Pancreas (tissue), 10 donors: ENCODE measurements around the gene LUC7L. TPM values are rescaled to one million over a fixed set of nuclear protein-coding genes. Genes with fewer than 3 reads are reported as not detected.
A peak's percentile ranks its signal among the peaks of the same experiment; 100 is the strongest.

ENCODE experiments used
- ATAC-seq, 4 donors: fragments of 200-7000 bp; cut with Tn5 transposase; one replicate each; pipeline versions ENCODE4 v1.8.0 to v1.9.1; 2020; ENCODE audit warnings: mild to moderate bottlenecking in 4 of 4, moderate library complexity in 4 of 4
- DNase-seq, 6 donors: peaks; one replicate each; pipeline ENCODE4 v3.0.0-alpha.2; 2020
- FAIRE-seq: peaks from 2 replicates; lab custom pipeline; 2012; peaks lifted over from hg19 to GRCh38; lab: Jason Lieb, UNC
- H3K27ac ChIP-seq, 4 donors: fragments of 200-600 bp; sonication (generic); 1 replicate in 3 of 4; 2 replicates in 1 of 4; pipeline versions ENCODE4 v1.5.0 to v1.8.0; 2020
- H3K27me3 ChIP-seq, 4 donors: fragments of 200-600 bp; one replicate each; pipeline ENCODE4 v1.8.0; 2021
- H3K36me3 ChIP-seq, 3 donors: fragments of 200-600 bp; sonication (generic) in 1 of 3; one replicate each; pipeline versions ENCODE4 v1.5.0 to v1.8.0; 2020 to 2021
- H3K4me1 ChIP-seq, 3 donors: fragments of 200-600 bp; one replicate each; pipeline ENCODE4 v1.8.0; 2021
- H3K4me3 ChIP-seq, 4 donors: fragments of 200-600 bp; sonication (generic) in 2 of 4; one replicate each; pipeline versions ENCODE4 v1.5.0 to v1.8.0; 2020 to 2021
- H3K9me3 ChIP-seq, 4 donors: fragments of 200-600 bp; one replicate each; pipeline ENCODE4 v1.8.0; 2021
- WGBS, 2 donors: extraction: QIAGEN DNeasy Blood & Tissue Kit; methylation state at CpG; one replicate each; pipeline ENCODE4 v1.1.7; 2013; 5-methylcytosine and 5-hydroxymethylcytosine counted together
- intact Hi-C, 3 donors: fragments of 100-400 bp; cut with DNase I; formaldehyde crosslinking; loops; one replicate each; pipeline versions ENCODE4 v1.11.1 to v1.14.2; 2022
- polyA plus RNA-seq, 2 donors: library from polyadenylated mRNA; stranded (reverse); fragments of 200-250 nt; gene quantifications; one replicate each; pipeline ENCODE4 v1.2.3, GENCODE V29; 2013
- total RNA-seq, 6 donors: library from RNA; stranded (reverse); fragmentation: NEBNext Ultra II Directional in 4 of 6; extraction: Animal tissue kit (Norgen Biotek cat#: 25700) in 4 of 6; gene quantifications; one replicate each; pipeline versions ENCODE4 v1.2.1 to v1.2.4, GENCODE V29; 2021 to 2023
- TF ChIP-seq, protein P1 (sequence below), 4 donors: fragments of 200-600 bp; sonication (generic) in 3 of 4; IDR thresholded peaks; one replicate each; pipeline versions ENCODE4 v1.5.0 to v1.8.0; 2021; ENCODE audit warnings: antibody characterized with exemption in 4 of 4
- donor health status: healthy with polysubstance abuse.
- donor health status: DM: no; HTN: no; CAD: no; lungs with moderate emphysema.
- donor health status: DM: no; HTN: no; CAD: no.
- donor health status: control.
- donor health status: control.
- donor health status: Bipolar disorder and iron deficiency.
- donor health status: DM: yes; HTN: yes; CAD: no.
- donor health status: DM: no; HTN: no; CAD: no.
- donor health status: DM: no; HTN: no; CAD: no.
- donor health status: DM: yes; HTN: yes; CAD: no.

The LUC7L gene
- total and polyA plus RNA-seq, 8 donors = 20.6 to 333 (median 37.5) TPM

DNA sequence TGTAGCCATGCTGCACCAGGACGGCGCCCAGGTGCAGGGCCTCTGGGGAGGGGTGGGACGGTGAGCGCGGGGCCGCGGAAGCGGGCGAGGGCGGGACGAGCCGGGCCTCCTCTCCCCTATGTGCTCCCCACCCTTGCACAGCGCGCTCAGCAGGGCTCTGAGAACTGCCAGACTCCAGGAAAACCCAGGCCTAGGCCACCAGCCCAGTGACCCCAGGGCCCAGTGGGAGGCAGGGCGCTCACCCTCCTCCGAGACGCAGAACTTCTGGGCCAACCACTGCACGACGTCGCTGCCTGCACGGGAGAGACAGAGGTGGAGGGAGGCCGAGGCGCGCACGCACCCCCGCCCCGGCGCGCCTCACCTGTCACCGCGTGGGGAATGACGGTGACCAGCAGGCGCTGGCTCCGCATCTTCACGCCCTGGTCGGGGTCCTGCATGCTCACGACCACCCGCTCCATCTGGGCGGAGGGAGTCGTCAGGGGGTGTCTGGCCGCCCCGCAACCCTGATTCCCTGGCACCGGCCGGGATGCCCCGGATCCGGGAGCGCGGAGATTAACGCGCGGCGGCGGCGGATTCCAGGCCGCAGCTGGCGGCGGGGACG is 45.9 kb upstream of the LUC7L start:
- peak; percentile 6 to 28 (median 18) for ATAC-seq
- H3K9me3 ChIP-seq = no peaks in the 10 kb centered on the region
- intact Hi-C loops = loop anchor here in 1 of 3 donors (5.0 kb wide), 1 partner anchor 48 kb away; the partner anchor contains the start of gene LUC7L
- WGBS, 2 donors = 1 to 2% methylated on average over 29 to 58 of the region's 58 CpGs
- peak overlapping the region in 2 of 4 donors; percentile 36 to 53 for H3K4me3 ChIP-seq
- peaks cover 0 to 8% (median 6%) of the 10 kb centered on the region in 3 donors for H3K4me1 ChIP-seq
- TF ChIP-seq, protein P1, sequence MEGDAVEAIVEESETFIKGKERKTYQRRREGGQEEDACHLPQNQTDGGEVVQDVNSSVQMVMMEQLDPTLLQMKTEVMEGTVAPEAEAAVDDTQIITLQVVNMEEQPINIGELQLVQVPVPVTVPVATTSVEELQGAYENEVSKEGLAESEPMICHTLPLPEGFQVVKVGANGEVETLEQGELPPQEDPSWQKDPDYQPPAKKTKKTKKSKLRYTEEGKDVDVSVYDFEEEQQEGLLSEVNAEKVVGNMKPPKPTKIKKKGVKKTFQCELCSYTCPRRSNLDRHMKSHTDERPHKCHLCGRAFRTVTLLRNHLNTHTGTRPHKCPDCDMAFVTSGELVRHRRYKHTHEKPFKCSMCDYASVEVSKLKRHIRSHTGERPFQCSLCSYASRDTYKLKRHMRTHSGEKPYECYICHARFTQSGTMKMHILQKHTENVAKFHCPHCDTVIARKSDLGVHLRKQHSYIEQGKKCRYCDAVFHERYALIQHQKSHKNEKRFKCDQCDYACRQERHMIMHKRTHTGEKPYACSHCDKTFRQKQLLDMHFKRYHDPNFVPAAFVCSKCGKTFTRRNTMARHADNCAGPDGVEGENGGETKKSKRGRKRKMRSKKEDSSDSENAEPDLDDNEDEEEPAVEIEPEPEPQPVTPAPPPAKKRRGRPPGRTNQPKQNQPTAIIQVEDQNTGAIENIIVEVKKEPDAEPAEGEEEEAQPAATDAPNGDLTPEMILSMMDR (IDR thresholded peaks at IDR 0.05) = no peak
- H3K27me3 ChIP-seq = no peaks in the 10 kb centered on the region
- H3K36me3 ChIP-seq = no peaks in the 10 kb centered on the region
- no peak for FAIRE-seq
- H3K27ac ChIP-seq = no peak overlapping the region
- DNase-seq = peak in 4 of 6 donors; percentile 29 to 83 (median 58)

DNA sequence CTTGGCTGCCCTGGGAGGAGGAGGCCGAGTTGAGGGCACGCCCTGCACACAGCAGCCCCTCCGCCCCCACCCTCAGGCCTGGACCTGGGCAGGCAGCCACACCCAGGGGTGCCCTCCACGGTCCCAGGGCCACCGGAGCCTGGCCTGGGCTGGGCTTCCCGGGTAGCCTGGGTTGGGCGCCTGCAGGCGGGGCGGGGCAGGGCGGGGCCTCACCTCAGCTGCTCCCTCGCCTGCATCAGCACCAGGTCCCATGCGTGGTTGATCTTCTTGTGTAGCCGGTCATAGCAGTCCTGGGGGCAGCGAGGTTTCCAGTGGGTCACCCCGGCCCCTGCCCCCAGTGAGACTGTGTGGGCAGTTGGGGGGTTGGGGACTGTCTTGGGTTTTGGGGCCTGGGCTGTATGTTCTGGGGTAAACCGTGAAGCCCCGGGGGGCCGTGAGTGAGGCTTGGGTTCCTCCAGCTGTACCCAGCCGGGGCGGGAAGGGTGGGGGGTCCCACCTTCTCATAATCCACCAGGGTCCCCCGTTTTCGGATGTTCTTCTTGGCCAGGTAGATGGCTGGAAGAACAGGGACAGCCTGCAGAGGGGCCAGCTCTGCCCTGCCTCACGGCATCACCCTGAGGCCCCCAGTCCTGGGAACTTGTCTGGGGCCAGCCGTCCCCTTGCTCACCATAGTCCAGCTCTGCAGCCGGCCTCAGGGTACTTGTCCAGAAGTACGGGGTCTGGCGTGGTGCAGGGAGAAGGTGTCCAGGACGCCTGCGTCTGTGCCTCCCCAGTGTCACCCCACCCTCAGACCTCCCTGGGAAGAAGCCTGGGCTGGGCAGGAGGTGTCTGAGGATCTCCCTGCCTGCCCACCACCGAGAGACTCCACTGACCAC is 44.5 kb upstream of the LUC7L start:
- TF ChIP-seq, protein P1 (IDR thresholded peaks at IDR 0.05) = no peak
- H3K4me3 ChIP-seq = no peak overlapping the region
- DNase-seq (peak; percentile 56 to 83 (median 79)), FAIRE-seq (no peak), ATAC-seq (peak; percentile 44 to 61 (median 60))
- no peaks in the 10 kb centered on the region for H3K27me3 ChIP-seq
- H3K36me3 ChIP-seq = no peaks in the 10 kb centered on the region
- peaks cover 0 to 13% (median 13%) of the 10 kb centered on the region in 3 donors for H3K4me1 ChIP-seq
- intact Hi-C loops = no loop called here
- no peaks in the 10 kb centered on the region for H3K9me3 ChIP-seq
- H3K27ac ChIP-seq = no peak overlapping the region
- 44 to 47% methylated on average over 20 to 30 of the region's 30 CpGs for WGBS, 2 donors

DNA sequence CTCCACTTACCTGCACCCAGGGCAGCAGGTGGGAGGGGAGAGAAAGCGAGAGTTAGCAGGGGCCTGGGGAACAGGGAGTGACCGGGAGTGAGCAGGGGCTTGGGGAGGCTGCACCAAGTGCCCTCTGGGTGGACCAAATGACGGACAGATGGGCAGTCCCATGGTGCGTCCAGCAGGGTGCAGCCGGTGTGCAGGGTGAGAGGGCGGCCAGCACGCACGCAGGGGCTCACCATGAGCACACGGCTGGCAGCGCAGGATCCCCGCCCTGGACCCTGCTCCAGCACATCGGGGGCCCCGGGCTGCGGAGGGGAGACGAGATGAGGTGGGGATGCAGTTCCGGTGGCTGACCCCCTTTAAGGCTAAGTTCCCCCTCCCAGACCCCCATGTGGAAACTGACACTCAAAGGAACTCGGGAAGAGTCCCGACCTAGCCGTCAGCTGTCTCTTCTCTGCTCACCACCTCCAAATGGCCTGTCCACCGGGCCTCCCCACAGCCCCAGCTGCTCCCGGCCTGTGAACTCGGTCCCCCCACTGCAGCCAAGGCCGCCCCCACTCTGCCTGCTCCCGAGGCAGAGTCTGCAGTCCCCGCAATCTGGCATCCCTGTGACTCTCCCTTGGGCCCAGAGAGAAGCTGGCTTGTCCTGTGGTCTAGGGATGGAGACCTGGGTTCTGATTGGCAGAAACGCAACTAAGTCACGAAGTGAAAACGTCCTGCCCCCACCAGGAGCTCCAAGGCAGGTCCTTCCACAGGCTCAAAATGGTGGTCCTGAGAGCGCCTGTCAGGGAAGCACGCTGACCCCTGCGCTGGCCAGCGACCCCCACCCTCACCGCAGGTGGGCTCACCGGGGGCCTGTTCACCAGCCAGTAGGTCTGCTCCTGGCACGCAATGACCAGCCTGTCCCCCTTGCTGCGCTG is 43.6 kb upstream of the LUC7L start:
- FAIRE-seq (no peak), ATAC-seq (no peak), DNase-seq (peak in 3 of 6 donors; percentile 11 to 41 (median 22))
- Histone ChIP-seq H3K9me3 (no peaks in the 10 kb centered on the region), H3K4me1 (peaks cover 0 to 17% (median 13%) of the 10 kb centered on the region in 3 donors), H3K4me3 (no peak overlapping the region), H3K27ac (no peak overlapping the region), H3K27me3 (no peaks in the 10 kb centered on the region), H3K36me3 (no peaks in the 10 kb centered on the region)
- TF ChIP-seq, protein P1 (IDR thresholded peaks at IDR 0.05) = no peak
- 67 to 73% methylated on average over 35 to 36 of the region's 36 CpGs for WGBS, 2 donors
- intact Hi-C loops = no loop called here

DNA sequence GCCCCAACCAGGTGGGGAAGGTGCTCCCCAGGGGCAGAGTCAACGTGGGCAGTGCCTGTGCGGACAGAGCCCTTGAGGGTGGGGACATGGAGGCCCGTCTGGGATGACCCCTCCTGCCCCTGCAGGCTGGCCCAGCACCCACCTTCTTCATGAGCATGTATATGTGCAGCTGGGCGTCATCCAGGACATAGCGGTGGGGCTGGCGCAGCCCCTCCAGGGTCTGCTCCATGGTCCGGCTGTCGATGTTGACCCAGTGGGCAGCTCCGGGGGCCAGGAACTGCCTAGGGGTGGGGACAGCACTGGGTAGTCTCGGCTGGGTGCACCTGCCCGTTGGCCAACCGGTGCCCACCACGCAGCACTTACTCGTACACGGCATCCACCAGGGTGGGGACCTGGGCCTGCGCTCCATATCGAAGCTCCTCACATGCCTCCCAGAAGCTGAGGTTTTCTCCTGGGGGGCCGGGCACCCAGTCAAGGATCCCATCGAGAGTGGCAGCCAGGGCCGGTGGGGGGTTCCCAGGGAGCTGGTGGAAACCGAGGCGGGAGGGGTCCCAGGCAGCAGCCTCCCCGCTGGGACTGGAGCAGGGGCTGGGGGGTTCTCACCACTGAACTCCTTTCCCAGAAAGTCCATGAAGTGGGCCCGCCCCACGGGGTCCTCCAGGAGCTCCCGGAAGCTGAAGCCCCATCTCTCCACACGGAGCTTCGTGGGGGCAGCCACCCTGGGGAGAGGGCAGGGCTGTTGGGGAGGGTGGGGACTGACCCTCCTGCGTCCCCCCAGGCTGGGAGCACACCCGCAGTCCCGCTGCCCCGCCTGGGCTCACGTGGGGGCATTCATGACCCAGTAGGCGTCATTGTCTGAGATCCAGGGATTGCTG is 41.4 kb upstream of the LUC7L start:
- no peaks in the 10 kb centered on the region for H3K9me3 ChIP-seq
- peaks cover 0 to 17% (median 13%) of the 10 kb centered on the region in 3 donors for H3K4me1 ChIP-seq
- peak overlapping the region in 1 of 4 donors; percentile 15 for H3K27ac ChIP-seq
- no peak overlapping the region for H3K4me3 ChIP-seq
- TF ChIP-seq, protein P1 (IDR thresholded peaks at IDR 0.05) = no peak
- FAIRE-seq (no peak), DNase-seq (peak in 4 of 6 donors; percentile 16 to 77 (median 50)), ATAC-seq (no peak)
- 71 to 80% methylated on average over 29 to 34 of the region's 34 CpGs for WGBS, 2 donors
- intact Hi-C loops = no loop called here
- H3K36me3 ChIP-seq = no peaks in the 10 kb centered on the region
- no peaks in the 10 kb centered on the region for H3K27me3 ChIP-seq
